Measurements from ENCODE around the gene MIAT.
"Not testable (repeated sequence)": the region's sequence is repeated elsewhere in the genome, so short reads cannot be mapped to it uniquely, and the experiment has no call there.

Gene MIAT

GRCh38 chr22:26701323-26701722 lies 43.9 kb downstream of the MIAT start:
- DNase-seq: no peak

DNA sequence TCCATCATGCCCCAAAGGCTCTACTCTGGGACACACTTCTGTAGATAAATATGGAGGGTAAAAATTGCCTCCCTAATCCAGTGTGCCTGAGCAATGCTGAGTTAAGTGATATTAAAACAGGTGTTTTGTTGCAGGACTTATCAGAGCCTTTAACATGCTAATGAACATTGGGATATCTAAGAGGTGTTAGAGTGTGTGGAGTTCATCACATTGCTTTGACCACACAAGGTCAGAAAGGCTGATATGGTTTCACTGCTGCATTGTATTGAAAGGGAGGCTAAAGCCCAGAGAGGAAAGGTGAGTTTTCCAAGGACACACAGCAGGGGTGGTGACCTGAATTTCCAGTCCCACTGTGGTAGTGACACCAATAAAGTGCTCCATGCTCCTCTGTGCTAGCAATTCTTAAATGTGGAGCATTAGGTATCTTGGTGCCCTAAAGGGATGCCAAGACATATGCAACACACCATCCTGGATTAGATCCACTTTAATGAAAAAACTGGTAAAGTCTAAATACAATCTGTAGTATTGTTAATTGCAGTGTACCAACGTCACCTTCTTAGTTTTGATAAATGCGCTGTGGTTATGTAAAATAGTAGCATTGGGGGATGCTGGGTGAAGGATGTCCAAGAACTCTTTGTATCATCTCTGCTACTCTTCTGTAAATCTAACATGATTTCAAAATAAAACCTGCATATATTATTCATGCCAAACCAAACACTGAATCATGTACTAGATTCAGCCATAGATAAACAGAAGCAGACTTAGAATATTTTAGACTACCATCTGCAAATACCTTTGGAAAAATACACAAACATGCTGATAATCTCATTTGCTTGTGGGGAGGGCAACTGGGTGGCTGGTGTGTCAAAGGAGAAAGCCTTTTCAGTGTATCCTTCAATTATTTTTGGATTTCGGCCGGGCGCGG lies 45.8 kb downstream of the MIAT start:
- no peak for DNase-seq

DNA sequence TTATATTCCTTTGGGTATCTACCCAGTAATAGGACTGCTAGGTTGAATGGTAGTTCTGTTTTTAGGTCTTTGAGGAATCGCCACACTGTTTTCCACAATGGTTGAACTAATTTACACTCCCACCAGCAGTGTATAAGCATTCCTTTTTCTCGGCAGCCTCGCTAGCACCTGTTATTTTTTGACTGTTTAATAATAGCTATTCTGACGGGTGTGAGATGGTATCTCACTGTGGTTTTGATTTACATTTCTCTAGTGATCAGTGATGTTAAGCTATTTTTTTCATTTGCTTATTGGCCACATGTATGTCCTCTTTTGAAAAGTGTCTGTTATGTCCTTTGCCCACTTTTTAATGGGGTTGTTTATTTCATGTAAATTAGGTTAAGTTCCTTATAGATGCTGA lies 48.0 kb downstream of the MIAT start:
- DNase-seq: not testable (repeated sequence)

GRCh38 chr22:26707090-26707489 lies 49.7 kb downstream of the MIAT start:
- DNase-seq: no peak

GRCh38 chr22:26707581-26707980 lies 50.2 kb downstream of the MIAT start:
- no peak for DNase-seq

- DNase-seq: no peak
These were observed 51.0 kb downstream of the MIAT start for GRCh38 chr22:26708256-26709009.

DNA sequence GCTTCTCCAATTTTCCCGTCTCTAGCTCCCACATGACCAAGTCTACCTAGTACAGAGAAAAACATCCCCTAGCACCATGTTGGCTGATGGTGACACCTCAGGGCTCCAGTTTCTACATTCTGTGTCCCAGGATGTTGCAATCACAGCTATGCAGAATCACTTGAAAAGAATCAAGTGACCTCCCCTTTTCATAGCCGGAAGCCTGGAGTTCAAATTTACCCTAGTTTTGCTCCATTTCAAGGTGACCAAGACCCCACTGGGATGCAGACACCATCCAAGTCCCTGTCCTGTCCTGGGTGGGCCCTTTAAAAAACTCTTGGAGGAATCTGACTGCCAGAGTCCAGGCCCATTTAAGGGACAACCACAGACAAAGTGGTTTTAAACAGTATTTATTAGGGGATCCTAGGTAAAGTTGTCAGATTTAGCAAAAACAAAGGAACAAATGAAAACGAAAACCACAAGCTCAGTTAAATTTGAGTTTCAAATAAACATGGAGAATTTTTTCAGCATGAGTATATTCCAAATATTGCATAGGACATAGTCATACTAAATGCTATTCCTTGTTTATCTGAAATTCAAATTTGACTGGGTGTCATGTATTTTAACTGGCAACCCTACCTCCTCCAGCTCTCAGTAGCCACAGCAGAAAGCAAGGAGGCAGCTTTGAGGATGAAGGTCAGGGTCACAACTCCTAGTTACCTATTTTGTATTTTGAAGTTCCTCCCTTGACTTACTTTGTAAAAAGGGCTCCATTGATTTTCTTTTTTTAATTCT lies 52.4 kb downstream of the MIAT start:
- no peak for DNase-seq

DNA sequence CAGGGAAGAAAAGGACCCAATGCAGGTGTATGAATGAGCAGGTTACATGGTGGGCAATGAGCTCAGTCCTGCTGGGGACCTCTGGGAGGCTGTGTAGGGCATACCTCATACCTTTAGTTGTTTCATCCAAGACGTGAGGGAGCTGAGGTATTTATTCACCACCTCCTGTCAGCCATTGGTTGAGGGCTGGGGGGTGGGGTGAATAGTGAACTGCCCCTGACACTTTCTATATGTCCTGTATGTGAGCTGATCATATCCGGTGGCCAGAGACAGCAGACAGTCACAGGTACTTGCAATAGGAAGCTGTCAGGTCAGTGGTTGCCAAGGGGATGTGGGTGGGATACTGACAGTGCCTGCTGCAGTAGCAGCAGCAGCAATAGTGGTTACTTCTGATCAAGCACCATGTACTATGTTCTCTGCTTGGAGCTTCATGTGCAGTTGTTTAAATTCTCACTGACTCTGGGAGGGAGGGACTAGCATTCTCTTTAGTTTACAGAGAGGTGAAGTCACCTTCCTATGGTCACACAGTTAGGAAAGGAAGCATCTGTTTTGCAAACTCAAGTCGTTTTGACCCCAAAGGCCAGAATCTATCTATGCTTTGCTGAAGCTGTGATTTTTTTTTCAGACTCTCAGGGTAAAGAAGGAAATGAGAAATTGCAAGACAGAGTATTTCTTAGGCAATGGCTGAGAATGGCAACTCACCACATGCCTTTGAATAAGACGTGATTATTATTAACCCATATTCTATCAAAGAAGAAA lies 54.0 kb downstream of the MIAT start:
- no peak for DNase-seq

DNA sequence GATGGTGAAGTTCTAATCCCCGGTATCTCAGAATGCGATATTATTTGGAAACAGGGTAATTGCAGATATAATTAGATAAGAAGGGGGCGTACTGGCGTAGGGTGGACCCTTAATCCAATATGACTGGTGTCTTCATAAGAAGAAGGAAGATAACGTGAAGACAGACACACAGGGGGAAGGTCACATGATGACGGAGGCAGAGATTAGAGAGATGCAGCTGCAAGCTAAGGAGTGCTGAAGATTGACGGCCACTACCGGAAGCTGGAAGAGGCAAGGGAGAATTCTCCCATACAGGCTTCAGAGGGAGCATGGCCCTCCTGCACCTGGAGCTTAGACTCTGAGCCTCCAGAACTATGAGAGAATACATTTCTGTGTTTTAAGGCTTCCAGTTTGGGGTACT lies 54.8 kb downstream of the MIAT start:
- DNase-seq: no peak

DNA sequence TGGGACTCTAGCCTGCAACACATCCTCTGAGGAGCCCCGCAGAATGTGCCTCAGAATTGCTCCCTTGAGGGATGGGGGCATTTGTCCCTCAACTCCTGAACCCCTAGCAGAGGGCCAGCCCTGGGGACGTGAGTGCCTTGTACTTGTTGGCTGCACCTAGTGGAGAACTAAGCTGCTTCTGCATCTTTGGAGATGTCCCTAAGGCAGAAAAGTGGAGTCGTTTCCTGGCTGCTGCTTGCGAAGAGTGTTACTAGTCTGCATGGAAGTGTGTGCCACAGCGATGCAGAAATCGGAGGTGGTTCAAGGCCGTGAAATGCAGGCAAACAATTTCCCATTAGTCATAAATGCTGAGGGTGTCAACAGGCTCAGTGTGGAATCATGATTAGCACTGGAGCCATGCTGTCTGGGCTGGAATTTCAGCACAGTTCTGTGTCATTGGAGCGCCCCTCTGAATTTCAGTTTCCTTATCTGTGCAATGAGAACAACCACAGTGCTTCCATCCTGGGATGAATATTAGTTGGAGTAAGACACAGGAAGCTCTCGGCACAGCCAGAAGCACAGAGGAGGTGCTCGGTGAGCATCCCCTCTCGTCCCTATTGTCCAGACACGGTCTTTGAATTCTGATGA lies 56.5 kb downstream of the MIAT start:
- no peak for DNase-seq

DNA sequence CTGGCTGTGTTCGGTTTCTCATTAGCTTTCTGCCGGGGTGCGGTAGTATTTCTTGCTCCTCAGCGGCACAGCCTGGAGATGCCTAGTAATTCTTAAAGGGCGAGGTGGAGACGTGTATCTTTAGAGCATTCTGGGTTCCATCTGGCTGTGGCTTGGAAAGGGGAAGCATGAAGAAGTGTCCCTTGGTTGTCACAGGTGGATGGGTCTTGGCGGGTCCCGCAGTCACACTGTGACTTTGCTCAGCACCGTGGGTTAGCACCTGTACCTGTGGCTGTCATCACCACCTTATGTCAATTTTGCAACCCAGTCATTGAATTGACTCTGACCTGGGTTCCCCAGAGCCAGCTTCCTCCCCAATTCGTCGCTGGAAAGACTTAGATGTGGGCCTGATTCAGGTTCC lies 57.6 kb downstream of the MIAT start:
- no peak for DNase-seq

DNA sequence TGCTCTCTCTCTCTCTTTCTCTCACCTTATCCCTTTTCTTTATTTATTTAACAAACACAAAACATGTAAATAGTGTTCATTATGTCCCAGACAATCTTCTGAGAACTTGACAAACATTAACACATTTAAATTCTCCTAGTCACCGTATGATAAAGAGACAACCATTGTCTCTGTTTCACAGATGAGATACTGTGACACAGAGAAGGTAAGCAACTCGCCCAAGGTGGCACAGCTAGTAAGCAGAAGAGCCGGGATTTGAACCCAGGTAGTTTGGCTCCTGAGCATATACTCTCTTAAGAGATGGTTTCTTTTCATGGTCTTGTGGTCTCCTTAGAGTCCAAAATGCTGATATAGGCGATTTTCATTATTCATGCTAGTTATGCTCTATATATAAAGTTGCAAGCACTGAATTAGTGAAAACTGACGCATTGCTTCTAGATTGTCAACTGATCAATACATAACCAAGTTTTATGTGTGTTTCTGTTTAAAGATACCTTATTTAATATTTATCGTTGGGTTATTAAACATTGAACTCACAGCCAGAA lies 58.1 kb downstream of the MIAT start:
- DNase-seq: no peak

- no peak for DNase-seq
These were observed 61.1 kb downstream of the MIAT start for GRCh38 chr22:26718488-26718887.

- DNase-seq: no peak
These were observed 61.5 kb downstream of the MIAT start for GRCh38 chr22:26718905-26719304.

DNA sequence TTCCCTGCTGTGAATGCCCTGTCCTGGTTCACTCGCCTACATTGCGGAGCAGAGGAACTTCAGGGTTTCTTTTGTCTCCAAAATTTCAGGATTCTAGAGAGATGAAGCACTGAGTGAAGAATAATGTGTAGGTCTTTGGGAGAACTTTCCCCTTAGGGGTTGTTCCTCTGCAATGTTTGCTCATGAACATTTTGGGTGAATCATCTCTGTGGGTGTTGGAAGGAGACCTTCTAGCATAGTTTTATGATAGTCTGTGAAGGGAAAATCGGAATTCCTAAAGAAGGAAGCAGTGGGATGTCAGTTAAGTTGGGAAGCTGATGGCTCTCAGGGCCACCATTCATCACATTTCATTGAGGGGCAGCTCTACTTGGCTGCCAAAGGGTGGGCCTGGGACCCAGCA lies 64.8 kb downstream of the MIAT start:
- no peak for DNase-seq

DNA sequence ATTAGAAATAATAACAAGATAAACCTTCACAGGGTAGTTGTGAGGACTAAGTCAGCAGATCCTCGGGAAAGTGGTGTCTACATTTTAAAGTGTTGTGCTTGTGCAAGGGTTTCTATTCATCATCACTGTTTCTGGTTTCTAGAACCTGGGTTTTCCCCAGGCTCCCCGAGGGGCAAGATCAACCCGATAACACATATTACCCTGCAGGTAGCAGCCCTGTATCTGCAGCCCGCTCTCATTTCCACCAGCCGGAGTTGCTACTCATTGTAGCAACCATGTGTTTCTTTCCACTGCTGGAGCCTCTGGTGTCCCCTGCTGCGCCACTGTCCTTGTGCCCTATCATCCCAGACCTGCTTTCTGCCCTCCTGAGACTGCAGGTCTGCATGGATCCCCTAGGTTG lies 67.0 kb downstream of the MIAT start:
- no peak for DNase-seq

DNA sequence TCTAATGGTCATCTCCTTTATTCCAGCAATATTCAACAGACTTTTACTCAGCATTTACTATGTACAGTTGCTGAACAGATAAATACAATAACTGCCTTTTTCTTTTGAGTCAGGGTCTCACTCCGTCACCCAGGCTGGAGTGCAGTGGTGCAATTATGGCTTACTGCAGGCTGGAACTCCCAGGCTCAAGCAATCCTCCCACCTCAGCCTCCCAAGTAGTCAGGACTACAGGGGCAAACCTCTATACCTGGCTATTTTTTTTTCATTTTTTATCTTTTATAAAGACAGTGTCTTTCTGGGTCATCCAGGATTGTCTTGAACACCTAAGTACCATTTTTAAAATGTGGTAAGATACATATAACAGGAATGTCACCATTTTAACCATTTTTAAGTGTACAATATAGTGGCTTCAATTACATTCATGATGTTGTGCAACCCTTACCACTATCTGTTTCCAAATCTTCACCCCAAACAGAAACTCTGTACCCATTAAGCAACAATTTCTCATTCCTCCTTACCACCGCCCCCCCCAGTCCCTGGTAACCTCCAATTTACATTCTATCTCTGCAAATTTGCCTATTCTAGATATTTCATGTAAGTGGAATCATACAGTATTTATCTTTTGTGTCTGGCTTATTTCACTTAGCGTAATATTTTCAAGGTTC lies 67.8 kb downstream of the MIAT start:
- DNase-seq: no peak

Data from activated T-cell treated with anti-CD3 and anti-CD28 coated beads, Interleukin-2, amount 50 U/mL, for 1 hour (primary cell).